NCI-H1417 treated with DMSO at 0.1 percent for 48 hours (cell line): Measurements from ENCODE around the gene ADGRD2.

Experiments
- DNase-seq: peaks from one replicate; lab custom pipeline; 2025; lab: John Stamatoyannopoulos, UW

The ADGRD2 gene

GRCh38 chr9:124511891-124512805, 61.9 kb downstream of the ADGRD2 start:
- DNase-seq: no peak

- DNase-seq: no peak
These were observed 62.6 kb downstream of the ADGRD2 start for GRCh38 chr9:124512806-124513204.

GRCh38 chr9:124513376-124513994, 63.2 kb downstream of the ADGRD2 start:
- no peak for DNase-seq

GRCh38 chr9:124514125-124514524, 63.9 kb downstream of the ADGRD2 start:
- no peak for DNase-seq

DNA sequence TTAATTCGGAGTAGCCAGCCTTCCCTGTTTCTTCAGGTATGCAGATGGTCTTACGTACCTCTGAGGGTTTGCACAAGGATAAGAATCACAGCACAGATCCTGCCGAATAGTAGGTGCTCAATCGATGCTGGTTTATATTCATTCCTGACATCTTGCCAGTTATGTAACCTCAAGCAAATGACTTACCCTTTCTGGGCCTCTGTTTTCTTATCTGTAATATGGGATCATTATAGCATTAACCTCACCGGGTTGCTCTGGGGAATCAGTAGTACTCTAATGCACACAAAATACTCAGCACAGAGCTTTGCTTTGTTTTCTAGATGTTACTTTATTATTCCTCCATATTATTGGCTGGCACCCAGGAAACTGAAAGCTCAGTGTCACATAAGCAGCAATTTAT, 64.6 kb downstream of the ADGRD2 start:
- DNase-seq: no peak

GRCh38 chr9:124517600-124517999, 67.3 kb downstream of the ADGRD2 start:
- no peak for DNase-seq

DNA sequence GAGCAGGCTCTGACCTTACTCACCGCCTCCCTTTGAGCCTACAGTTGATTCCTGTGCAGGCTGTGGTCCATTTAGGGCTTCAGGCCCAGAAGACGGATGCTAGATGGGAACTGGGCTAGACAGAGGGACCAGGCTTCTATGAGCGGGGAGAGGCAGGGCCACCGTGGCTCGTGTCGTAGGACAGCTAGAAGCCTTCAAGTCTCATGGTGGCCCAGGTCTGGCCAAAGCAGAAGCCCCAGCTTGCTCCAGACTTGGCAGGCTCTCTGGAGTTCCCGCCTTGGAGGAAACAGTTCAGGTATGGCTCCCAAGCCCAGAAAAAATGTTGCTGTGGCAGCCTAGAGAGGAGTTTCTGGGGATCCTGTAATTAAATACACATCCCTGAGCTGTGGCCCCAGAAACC, 67.9 kb downstream of the ADGRD2 start:
- DNase-seq: no peak

DNA sequence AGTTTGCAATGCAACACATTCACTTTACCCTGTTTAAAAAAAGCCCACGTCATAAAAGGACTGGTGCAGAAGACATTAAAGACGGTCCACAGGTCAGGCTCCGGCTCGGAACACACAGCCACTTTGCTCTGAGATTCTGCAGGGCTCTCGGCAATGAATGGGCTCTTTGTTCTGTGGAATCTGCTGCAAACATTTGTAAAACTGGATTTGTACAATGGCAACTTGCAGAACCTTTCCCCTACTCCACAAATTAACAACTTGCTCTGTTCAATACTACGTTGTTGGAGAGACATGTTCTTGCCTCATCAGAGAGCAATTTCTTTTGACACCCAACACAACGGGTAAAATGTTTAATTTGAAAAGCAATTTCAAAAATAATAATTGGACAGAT, 70.0 kb downstream of the ADGRD2 start:
- DNase-seq: no peak

- no peak for DNase-seq
These were observed 70.9 kb downstream of the ADGRD2 start for GRCh38 chr9:124521142-124521541.

DNA sequence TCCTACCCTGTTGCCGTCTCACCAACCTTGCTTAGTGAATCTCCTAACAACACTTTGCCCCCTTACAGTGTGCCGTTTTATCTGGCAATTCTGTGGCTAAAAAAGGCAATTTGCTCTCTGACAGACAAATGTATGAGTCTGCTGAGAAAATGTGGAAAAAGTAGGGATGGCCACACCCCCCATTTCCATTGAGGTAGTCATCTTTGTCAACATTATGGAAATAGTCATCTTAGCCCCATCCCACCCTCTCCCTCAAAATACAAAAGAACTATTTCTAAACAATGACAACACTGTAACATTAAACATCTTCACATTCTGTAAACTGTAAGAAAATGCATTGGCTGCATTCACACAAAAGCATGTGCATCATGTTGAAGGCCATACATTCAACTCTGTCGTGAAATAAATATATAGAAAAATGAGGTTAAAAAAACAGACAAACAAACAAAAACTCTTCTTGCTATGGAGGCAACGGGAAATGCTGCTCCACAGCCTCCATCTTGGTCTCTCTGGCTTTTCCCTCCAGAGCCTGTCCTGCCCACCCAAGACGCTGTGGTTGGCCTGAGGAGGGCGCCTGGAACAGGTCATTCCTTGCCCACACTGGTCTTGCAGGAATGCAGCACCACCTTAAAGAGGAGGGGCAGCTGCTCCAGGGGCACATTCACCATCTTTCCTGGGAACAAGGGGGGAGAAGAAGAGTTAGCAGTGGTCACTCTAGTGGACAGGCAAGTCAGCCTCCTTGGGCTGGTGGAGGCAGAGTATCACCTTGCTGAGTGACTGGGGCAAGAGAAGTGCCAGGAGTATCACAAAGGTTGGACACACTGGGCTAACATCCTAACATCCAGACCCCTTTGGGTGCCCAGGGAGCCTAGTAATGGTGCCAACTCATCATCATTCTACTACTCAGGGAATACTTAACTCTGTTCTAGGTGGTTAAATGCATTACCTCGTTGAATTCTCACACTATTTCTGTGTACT, 72.2 kb downstream of the ADGRD2 start:
- no peak for DNase-seq

- no peak for DNase-seq
These were observed 75.9 kb downstream of the ADGRD2 start for GRCh38 chr9:124526174-124526573.

- DNase-seq: no peak
These were observed 77.5 kb downstream of the ADGRD2 start for GRCh38 chr9:124527781-124528180.
